IMR-90 (cell line): Measurements from ENCODE around the gene EEF1G. TPM values are rescaled to one million over a fixed set of nuclear protein-coding genes. Genes with fewer than 3 reads are reported as not detected.

Source experiments
- ATAC-seq: fragments of 200-7000 bp; cut with Tn5 transposase; 2 replicates; pipeline ENCODE4 v1.9.1; 2020; ENCODE audit warnings: low read depth, mild to moderate bottlenecking, moderate library complexity
- Bru-seq: library from RNA; stranded (reverse); fragments of 400-500 nt; gene quantifications from one replicate; lab custom pipeline; 2021; lab: Mats Ljungman, UMichigan
- BruChase-seq, 2 experiments: library from RNA; stranded (reverse); fragments of 400-500 nt; gene quantifications; one replicate each; lab custom pipeline; 2021; lab: Mats Ljungman, UMichigan
- BruUV-seq: library from RNA; stranded (reverse); fragments of 400-500 nt; replicated peaks from 2 replicates; lab custom pipeline; 2021; lab: Mats Ljungman, UMichigan
- CTCF ChIA-PET: fragments of 300-600 bp; formaldehyde crosslinking; extraction: SDS; loops from one replicate; lab custom pipeline; 2021; ENCODE audit warnings: antibody characterized with exemption; lab: Yijun Ruan, JAX
- POLR2A ChIA-PET: fragments of 300-600 bp; sonication (Branson Sonifier 250); formaldehyde crosslinking; loops from one replicate; lab custom pipeline; 2022; ENCODE audit warnings: antibody characterized with exemption; ENCODE audit not compliant: unreplicated experiment; lab: Charles Lee
- DNase-seq: peaks from one replicate; pipeline ENCODE4 v3.0.0; 2013
- H2AFZ ChIP-seq: replicated peaks from 2 replicates; pipeline ENCODE3; 2013; ENCODE audit warnings: low read length, mild to moderate bottlenecking; ENCODE audit not compliant: poor library complexity
- H2AK5ac ChIP-seq: 2 replicates; pipeline ENCODE4 v1.6.1; 2013; ENCODE audit warnings: low read depth, low read length, inconsistent platforms
- H2AK9ac ChIP-seq: replicated peaks from 2 replicates; pipeline ENCODE3; 2013; ENCODE audit warnings: mild to moderate bottlenecking, low read depth, low read length, moderate library complexity; ENCODE audit not compliant: poor library complexity
- H2BK120ac ChIP-seq: 2 replicates; pipeline ENCODE4 v1.6.1; 2013; ENCODE audit warnings: low read depth, low read length, inconsistent platforms
- H2BK15ac ChIP-seq: 3 replicates; pipeline ENCODE4 v1.6.1; 2013; ENCODE audit warnings: low read depth, low read length, inconsistent platforms
- H2BK20ac ChIP-seq: 2 replicates; pipeline ENCODE4 v1.6.1; 2013; ENCODE audit warnings: low read depth, mild to moderate bottlenecking, inconsistent platforms, low read length, moderate library complexity
- H2BK5ac ChIP-seq: 2 replicates; pipeline ENCODE4 v1.6.1; 2013; ENCODE audit warnings: mild to moderate bottlenecking, low read depth, low read length, inconsistent platforms; ENCODE audit not compliant: poor library complexity, severe bottlenecking
- H3K14ac ChIP-seq: replicated peaks from 2 replicates; pipeline ENCODE4 v1.6.1; 2013; ENCODE audit warnings: low read depth, low read length, inconsistent platforms
- H3K18ac ChIP-seq: 2 replicates; pipeline ENCODE4 v1.6.1; 2013; ENCODE audit warnings: low read depth, low read length, control low read depth
- H3K23ac ChIP-seq: 2 replicates; pipeline ENCODE4 v1.6.1; 2013; ENCODE audit warnings: low read depth, low read length, inconsistent platforms
- H3K27ac ChIP-seq: 2 replicates; pipeline ENCODE4 v1.5.1; 2013; ENCODE audit warnings: mild to moderate bottlenecking, control low read depth, low read length; ENCODE audit not compliant: insufficient read depth
- H3K27me3 ChIP-seq: 2 replicates; pipeline ENCODE4 v1.6.1; 2013; ENCODE audit warnings: low read length; ENCODE audit not compliant: control insufficient read depth, insufficient read depth
- H3K36me3 ChIP-seq: 2 replicates; pipeline ENCODE4 v1.6.1; 2013; ENCODE audit warnings: low read length, mixed read lengths; ENCODE audit not compliant: control insufficient read depth, insufficient read depth
- H3K4ac ChIP-seq: 2 replicates; pipeline ENCODE4 v1.6.1; 2013; ENCODE audit warnings: low read depth, low read length, inconsistent platforms
- H3K4me1 ChIP-seq: 2 replicates; pipeline ENCODE4 v1.6.1; 2013; ENCODE audit warnings: low read length, mixed read lengths; ENCODE audit not compliant: control insufficient read depth, insufficient read depth
- H3K4me2 ChIP-seq: 2 replicates; pipeline ENCODE4 v1.6.1; 2013; ENCODE audit warnings: low read depth, mild to moderate bottlenecking, control low read depth, low read length, moderate library complexity
- H3K4me3 ChIP-seq: 2 replicates; pipeline ENCODE4 v1.5.1; 2013; ENCODE audit warnings: low read depth, mild to moderate bottlenecking, control low read depth, low read length, moderate library complexity; ENCODE audit not compliant: insufficient read depth
- H3K56ac ChIP-seq: 2 replicates; pipeline ENCODE4 v1.6.1; 2013; ENCODE audit warnings: low read length, inconsistent platforms; ENCODE audit not compliant: insufficient read depth; ENCODE audit errors: extremely low read depth
- H3K79me1 ChIP-seq, 2 experiments: 2 replicates each; pipeline ENCODE4 v1.6.1; 2013; ENCODE audit warnings: low read length in 2 of 2, inconsistent platforms in 1 of 2, low read depth in 1 of 2
- H3K9ac ChIP-seq: 2 replicates; pipeline ENCODE4 v1.6.1; 2013; ENCODE audit warnings: low read depth, low read length, control low read depth
- H3K9me1 ChIP-seq: 2 replicates; pipeline ENCODE4 v1.6.1; 2013; ENCODE audit warnings: low read length, inconsistent platforms; ENCODE audit not compliant: insufficient read depth
- H3K9me3 ChIP-seq: 2 replicates; pipeline ENCODE4 v1.6.1; 2013; ENCODE audit warnings: low read length; ENCODE audit not compliant: control insufficient read depth, insufficient read depth
- H4K20me1 ChIP-seq: 2 replicates; pipeline ENCODE4 v1.6.1; 2013; ENCODE audit warnings: low read length, inconsistent platforms; ENCODE audit not compliant: insufficient read depth
- H4K5ac ChIP-seq: 2 replicates; pipeline ENCODE4 v1.6.1; 2013; ENCODE audit warnings: mild to moderate bottlenecking, low read depth, low read length, control low read depth
- H4K8ac ChIP-seq, 2 experiments: 2 replicates each; pipeline ENCODE4 v1.6.1; 2013; ENCODE audit warnings: low read depth in 2 of 2, low read length in 2 of 2, control low read depth in 1 of 2, inconsistent platforms in 1 of 2
- H4K91ac ChIP-seq: 2 replicates; pipeline ENCODE4 v1.6.1; 2013; ENCODE audit warnings: low read depth, low read length, inconsistent platforms; ENCODE audit not compliant: insufficient read depth
- CEBPB ChIP-seq: IDR thresholded peaks from 2 replicates; pipeline ENCODE4 v1.6.1; 2012; ENCODE audit warnings: low read depth, low read length, improper control_type of control experiment
- CHD1 ChIP-seq: IDR thresholded peaks from 2 replicates; pipeline ENCODE4 v1.6.1; 2012; ENCODE audit warnings: low read depth, low read length, improper control_type of control experiment
- FOS ChIP-seq: fragments of 150-350 bp; IDR thresholded peaks from 2 replicates; pipeline ENCODE4 v1.6.1; 2016; ENCODE audit warnings: low read depth, low read length
- MAFK ChIP-seq: IDR thresholded peaks from 2 replicates; pipeline ENCODE4 v1.6.1; 2012; ENCODE audit warnings: low read depth, low read length, improper control_type of control experiment
- MAZ ChIP-seq: IDR thresholded peaks from 2 replicates; pipeline ENCODE4 v1.6.1; 2012; ENCODE audit warnings: low read depth, mild to moderate bottlenecking, low read length, improper control_type of control experiment, moderate library complexity, borderline replicate concordance
- MXI1 ChIP-seq: IDR thresholded peaks from 2 replicates; pipeline ENCODE4 v1.6.1; 2012; ENCODE audit warnings: low read depth, mild to moderate bottlenecking, low read length, moderate library complexity, borderline replicate concordance
- POLR2A ChIP-seq: IDR thresholded peaks from 2 replicates; pipeline ENCODE4 v1.6.1; 2012; ENCODE audit warnings: mild to moderate bottlenecking, low read depth, low read length
- RAD21 ChIP-seq: IDR thresholded peaks from 2 replicates; pipeline ENCODE4 v1.6.1; 2012; ENCODE audit warnings: low read length, improper control_type of control experiment
- RCOR1 ChIP-seq: IDR thresholded peaks from 2 replicates; pipeline ENCODE4 v1.6.1; 2012; ENCODE audit warnings: mild to moderate bottlenecking, low read length, improper control_type of control experiment; ENCODE audit not compliant: insufficient replicate concordance
- WGBS, 2 experiments: methylation state at CpG; one replicate each; pipeline versions ENCODE4 v1.1.5 to v1.1.7; 2013; ENCODE audit warnings: missing lambda C conversion rate in 2 of 2; ENCODE audit not compliant: insufficient read length in 1 of 2; ENCODE audit errors: extremely low coverage in 2 of 2; 5-methylcytosine and 5-hydroxymethylcytosine counted together
- dilution Hi-C: fragments of 300-500 bp; cut with HindIII; formaldehyde crosslinking; loops from one replicate; pipeline ENCODE4 v1.14.3; 2018; ENCODE audit warnings: low sequenced_read_pairs; ENCODE audit not compliant: unreplicated experiment
- in situ Hi-C: fragments of 300-500 bp; cut with MboI; formaldehyde crosslinking; loops from 3 replicates; pipeline ENCODE4 v1.14.3; 2019; ENCODE audit warnings: low sequenced_read_pairs, inconsistent platforms, mixed read lengths
- intact Hi-C: fragments of 100-400 bp; cut with micrococcal nuclease; formaldehyde crosslinking; loops from 2 replicates; pipeline ENCODE4 v1.10.0; 2022
- long read RNA-seq: library from polyadenylated mRNA; unstranded; transcript quantifications from one replicate; pipeline ENCODE4 v2.0.0, GENCODE V29; 2021; ENCODE audit not compliant: unreplicated experiment
- polyA plus RNA-seq, 3 experiments: library from polyadenylated mRNA; depleted of rRNA; stranded (reverse); fragments of >200 nt; gene quantifications; 2 replicates each; pipeline ENCODE4 v1.2.3, GENCODE V29; 2012; ENCODE audit warnings: low replicate concordance in 1 of 3
- total RNA-seq: library from RNA; depleted of rRNA; stranded (reverse); fragments of >200 nt; gene quantifications from 2 replicates; pipeline ENCODE4 v1.2.3, GENCODE V29; 2012; rRNA removed
- TF ChIP-seq, protein P1 (sequence below): fragments of 150-350 bp; IDR thresholded peaks from 2 replicates; pipeline ENCODE4 v1.6.1; 2016; ENCODE audit warnings: low read depth, mild to moderate bottlenecking, low read length, moderate library complexity, borderline replicate concordance

The EEF1G gene, protein sequence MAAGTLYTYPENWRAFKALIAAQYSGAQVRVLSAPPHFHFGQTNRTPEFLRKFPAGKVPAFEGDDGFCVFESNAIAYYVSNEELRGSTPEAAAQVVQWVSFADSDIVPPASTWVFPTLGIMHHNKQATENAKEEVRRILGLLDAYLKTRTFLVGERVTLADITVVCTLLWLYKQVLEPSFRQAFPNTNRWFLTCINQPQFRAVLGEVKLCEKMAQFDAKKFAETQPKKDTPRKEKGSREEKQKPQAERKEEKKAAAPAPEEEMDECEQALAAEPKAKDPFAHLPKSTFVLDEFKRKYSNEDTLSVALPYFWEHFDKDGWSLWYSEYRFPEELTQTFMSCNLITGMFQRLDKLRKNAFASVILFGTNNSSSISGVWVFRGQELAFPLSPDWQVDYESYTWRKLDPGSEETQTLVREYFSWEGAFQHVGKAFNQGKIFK
- total RNA-seq (1,598 and 1,857 TPM in 2 replicates), polyA plus RNA-seq (2012; rRNA removed) (1,684 and 1,697 TPM in 2 replicates), Bru-seq, nascent RNA (percentile 90 among the genes with signal in this experiment), BruChase-seq, experiment 1, labeled RNA remaining after a 6-hour chase (percentile 88 among the genes with signal in this experiment), BruChase-seq, experiment 2, labeled RNA remaining after a 2-hour chase (percentile 93 among the genes with signal in this experiment)
- 1,447 and 1,704 TPM in 2 replicates for polyA plus RNA-seq (2012; cell fraction: cytosol; rRNA removed)
- polyA plus RNA-seq (2012; cell fraction: nucleus; rRNA removed; ENCODE audit: low replicate concordance): 506 and 710 TPM in 2 replicates
- long read RNA-seq, transcript EEF1G-201 (10 exons, 1,523 nt): major isoform, 1,981 of 2,138 reads
- long read RNA-seq, transcript EEF1G-203 (9 exons, 2,496 nt): minor isoform, 82 of 2,138 reads
- long read RNA-seq, partial matches to known transcripts: 15 of 2,138 reads
- long read RNA-seq, other reads (novel, unspliced or antisense): 60 of 2,138 reads

DNA sequence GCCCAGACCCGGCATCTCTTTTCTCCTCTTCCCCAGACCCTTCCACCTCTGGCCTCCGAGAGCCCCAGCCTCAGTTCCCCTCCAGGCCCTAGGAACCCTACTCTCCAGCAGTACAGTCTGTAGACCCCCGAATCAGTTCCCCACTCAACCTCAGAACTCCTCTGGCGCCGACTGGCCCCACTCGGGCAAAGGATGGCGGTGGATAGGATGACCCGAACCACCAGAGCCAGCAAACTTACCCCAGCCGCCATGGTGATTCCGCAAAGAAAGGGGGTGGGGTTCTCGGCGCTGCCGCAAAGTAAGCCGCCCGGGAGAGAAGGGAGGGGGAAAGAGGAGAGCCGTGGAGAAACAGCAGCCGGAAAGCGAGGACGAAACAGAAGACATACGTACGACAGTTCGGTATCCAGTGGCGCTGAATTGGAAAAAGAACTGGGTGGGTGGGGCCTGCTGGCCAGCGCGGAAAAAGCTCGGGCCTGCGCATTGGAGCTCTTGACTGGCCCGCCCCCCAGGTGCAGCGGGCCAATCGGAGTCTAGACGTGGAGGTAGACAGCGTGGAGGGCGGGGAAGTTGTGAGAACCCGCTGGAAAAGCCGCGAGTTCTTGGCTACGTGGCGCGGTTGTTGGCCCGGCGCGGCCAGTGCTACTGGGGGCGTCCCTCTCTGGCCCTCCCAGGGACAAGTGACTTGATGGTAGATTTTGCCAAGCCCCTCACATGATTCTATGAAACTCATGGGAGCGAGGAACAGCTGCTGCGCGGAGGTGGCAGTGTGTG is at the start of gene EEF1G:
Gene EEF1G (minus strand): TSS at position 300 of the 771 bp plus-strand sequence. CDS start 49 bp downstream, at position 251.
- H2AK9ac ChIP-seq: peak within 1 kb of the TSS; percentile 100
- peaks cover 18 to 74% of the 10 kb centered on the region in 2 experiments for H3K79me1 ChIP-seq
- peak within 1 kb of the TSS; percentile 100 for H3K14ac ChIP-seq
- H2AFZ ChIP-seq: peak within 1 kb of the TSS; percentile 91
- no peaks in the 10 kb centered on the region for H3K27me3 ChIP-seq
- H2BK20ac ChIP-seq: no peak within 1 kb of the TSS
- H4K5ac ChIP-seq: peak within 1 kb of the TSS; percentile 84
- in situ Hi-C loops: no loop called here
- peak within 1 kb of the TSS; percentile 90 for H3K4me2 ChIP-seq
- WGBS, 2 experiments: 0% methylated on average over 23 of the region's 46 CpGs; no CpG with 5 or more reads in 1 of the 2 experiments
- H3K36me3 ChIP-seq: peaks cover 48% of the 10 kb centered on the region
- peaks cover 12% of the 10 kb centered on the region for H3K4me1 ChIP-seq
- ATAC-seq: peak; percentile 95
- H2AK5ac ChIP-seq: peak within 1 kb of the TSS; percentile 96
- peaks cover 41% of the 10 kb centered on the region for H4K20me1 ChIP-seq
- H2BK5ac ChIP-seq: peak within 1 kb of the TSS; percentile 91
- BruUV-seq: no TSS peak
- peaks cover 11% of the 10 kb centered on the region for H3K9me1 ChIP-seq
- H3K9ac ChIP-seq: peak within 1 kb of the TSS; percentile 96
- peak within 1 kb of the TSS; percentile 98 for H4K91ac ChIP-seq
- H3K23ac ChIP-seq: peak within 1 kb of the TSS; percentile 99
- peak within 1 kb of the TSS; percentile 98 for H3K56ac ChIP-seq
- H3K18ac ChIP-seq: peak within 1 kb of the TSS; percentile 80
- DNase-seq: peak; percentile 100
- CTCF ChIA-PET: interaction anchor here (0.6 to 1.5 kb wide), 3 partner anchors 13 to 116 kb away, joined by 3 to 8 read pairs (median 3); partner anchors contain the start of gene LRRN4CL
- dilution Hi-C loops: no loop called here
- peak within 1 kb of the TSS; percentile 74 for H3K4me3 ChIP-seq
- H4K8ac ChIP-seq: peak within 1 kb of the TSS; percentile 97 to 99
- peak within 1 kb of the TSS; percentile 69 for H2BK120ac ChIP-seq
- peak within 1 kb of the TSS; percentile 99 for H3K4ac ChIP-seq
- intact Hi-C loops: no loop called here
- peak within 1 kb of the TSS; percentile 91 for H3K27ac ChIP-seq
- peak within 1 kb of the TSS; percentile 45; the same call in 1 of the 3 replicates for H2BK15ac ChIP-seq
- no peaks in the 10 kb centered on the region for H3K9me3 ChIP-seq
- POLR2A ChIA-PET: interaction anchor here (0.5 to 1.6 kb wide), 13 partner anchors 9 to 173 kb away, joined by 3 to 15 read pairs (median 3); partner anchors contain the start of genes C11orf98, CSKMT, GANAB and LRRN4CL
- TF ChIP-seq MXI1: peak; percentile 74; the same call in 1 of the 2 replicates
- 0 out of 2 replicates have a peak, but pooled peaks have one; percentile 1 for TF ChIP-seq CEBPB
- no peak for TF ChIP-seq CHD1
- no peak for TF ChIP-seq RAD21
- TF ChIP-seq POLR2A: peak; percentile 94
- no peak for TF ChIP-seq FOS
- no peak for TF ChIP-seq MAFK
- TF ChIP-seq, protein P1, sequence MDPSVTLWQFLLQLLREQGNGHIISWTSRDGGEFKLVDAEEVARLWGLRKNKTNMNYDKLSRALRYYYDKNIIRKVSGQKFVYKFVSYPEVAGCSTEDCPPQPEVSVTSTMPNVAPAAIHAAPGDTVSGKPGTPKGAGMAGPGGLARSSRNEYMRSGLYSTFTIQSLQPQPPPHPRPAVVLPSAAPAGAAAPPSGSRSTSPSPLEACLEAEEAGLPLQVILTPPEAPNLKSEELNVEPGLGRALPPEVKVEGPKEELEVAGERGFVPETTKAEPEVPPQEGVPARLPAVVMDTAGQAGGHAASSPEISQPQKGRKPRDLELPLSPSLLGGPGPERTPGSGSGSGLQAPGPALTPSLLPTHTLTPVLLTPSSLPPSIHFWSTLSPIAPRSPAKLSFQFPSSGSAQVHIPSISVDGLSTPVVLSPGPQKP: no peak
- peak; percentile 96 for TF ChIP-seq MAZ
- no peak for TF ChIP-seq RCOR1
